SH-SY5Y (cell line): ENCODE data around the gene PTPRR.

Experiments
- GATA2 ChIP-seq: IDR thresholded peaks from 2 replicates; pipeline ENCODE4 v1.6.1; 2011; ENCODE audit warnings: mild to moderate bottlenecking, low read depth, low read length
- GATA3 ChIP-seq: IDR thresholded peaks from 2 replicates; pipeline ENCODE4 v1.6.1; 2011; ENCODE audit warnings: low read depth, mild to moderate bottlenecking, low read length, moderate library complexity

Gene PTPRR

DNA sequence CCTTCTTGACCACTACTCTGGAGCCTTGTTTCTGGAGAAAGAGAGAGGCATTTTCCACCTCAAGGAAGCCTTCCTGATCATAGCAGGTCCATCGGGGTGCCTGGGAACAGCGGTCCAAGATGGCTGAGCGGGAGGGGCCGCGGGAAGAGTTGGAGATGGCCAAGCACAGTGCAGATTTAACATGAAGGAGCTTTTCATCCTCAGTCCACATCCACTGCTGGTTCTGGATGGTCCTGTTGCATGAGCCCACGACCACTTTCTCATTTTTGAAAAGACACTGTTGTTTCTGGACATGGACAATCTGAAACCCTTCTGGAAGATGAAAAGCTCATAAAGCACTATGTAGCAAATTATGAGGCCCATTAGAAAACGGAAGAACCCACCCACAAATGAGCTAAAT lies 284.8 kb downstream of the PTPRR start:
- TF ChIP-seq GATA2 = no peak
- TF ChIP-seq GATA3 = no peak

DNA sequence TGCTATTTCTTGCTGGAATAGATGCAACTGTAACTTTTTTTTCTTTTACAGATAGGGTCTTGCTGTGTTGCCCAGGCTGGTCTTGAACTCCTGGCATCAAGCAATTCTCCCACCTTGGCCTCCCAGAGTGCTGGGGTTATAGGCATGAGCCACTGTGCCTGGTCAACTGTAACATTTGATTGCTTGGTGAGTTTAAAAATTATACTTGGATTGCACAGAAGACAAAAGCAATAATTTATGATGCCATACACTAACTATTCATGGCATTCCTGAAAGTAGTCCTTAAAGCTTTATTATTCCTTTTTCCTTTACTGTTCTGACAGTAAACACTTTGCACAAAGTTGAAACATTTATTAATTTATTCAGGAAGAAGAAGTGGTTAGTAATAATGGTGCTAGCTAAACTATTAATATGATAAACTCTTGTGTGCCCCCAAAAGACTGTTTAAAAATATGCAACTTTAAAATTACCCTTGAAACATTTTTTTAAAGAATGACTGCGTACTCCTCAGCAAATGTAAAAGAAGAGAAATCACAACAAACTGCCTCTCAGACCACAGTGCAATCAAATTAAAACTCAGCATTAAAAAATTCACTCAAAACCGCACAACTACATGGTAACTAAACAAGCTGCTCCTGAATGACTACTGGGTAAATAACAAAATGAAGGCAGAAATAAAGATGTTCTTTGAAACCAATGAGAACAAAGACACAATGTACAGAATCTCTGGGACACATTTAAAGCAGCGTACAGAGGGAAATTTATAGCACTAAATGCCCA lies 291.6 kb downstream of the PTPRR start:
- TF ChIP-seq GATA2 (no peak), GATA3 (no peak)

DNA sequence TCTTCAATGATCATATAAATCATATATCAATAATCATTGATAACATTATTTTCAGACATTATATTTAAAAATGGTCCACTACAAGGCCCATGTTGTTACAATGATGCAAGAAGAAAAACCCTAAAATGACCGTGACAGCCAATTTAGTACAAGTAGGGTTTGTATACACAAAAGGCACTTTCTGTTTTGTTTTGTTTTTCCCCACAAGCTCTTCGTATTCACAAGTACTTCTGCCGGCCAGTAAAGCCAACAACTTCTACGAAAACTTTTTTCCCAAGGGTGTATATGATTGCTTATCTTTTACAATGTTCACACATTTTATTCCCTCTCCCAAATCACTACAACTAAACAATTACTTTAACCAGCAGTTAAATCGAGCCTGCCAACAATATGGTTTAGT lies 292.9 kb downstream of the PTPRR start:
- TF ChIP-seq GATA2 (no peak), GATA3 (no peak)

DNA sequence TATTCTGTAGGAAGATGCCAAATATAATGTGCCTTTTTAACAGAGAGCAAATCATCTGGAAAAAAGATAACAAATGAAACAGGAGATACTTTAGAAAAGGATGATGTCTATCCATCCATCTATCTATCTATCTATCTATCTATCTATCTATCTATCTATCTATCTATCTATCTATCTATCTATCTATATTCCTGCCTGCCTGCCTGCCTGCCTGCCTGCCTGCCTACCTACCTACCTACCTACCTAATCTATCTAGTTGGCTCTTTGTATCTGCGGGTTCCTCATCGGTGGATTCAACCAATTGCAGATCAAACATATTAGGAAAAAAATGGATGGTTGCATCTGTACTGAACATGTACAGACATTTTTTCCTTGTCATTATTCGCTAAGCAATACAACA lies 294.4 kb downstream of the PTPRR start:
- TF ChIP-seq GATA3 (no peak), GATA2 (no peak)

DNA sequence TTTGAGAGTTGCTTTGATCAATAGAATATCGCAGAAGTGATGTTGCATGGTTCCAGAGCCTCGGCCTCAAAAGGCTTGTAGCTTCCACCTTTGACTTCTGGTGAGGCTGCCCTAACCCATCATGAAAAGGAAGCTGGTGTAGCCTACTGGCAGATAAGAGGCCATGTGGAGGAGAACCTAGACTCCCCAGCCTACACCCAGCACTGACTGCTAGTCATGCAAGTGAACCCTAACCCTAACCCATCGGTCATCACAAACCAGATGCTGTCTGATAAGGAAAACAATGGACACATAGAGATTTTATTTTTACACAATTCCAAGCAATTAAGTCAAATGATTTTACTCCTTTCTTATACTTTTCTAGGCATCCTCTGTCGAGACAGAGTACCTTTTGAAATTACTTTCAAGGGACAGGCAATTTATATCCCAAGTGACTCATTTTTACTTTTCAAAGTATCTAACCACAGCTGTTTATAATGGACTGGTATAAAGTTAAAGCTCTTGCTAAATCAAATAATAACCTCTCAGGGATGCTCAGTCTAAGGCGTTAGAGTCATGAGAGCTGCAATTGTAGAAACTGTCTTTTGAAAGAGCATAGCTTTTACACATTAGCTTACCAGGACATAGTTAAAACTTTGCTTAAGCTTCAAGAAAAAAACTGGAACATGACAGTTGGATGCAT lies 300.9 kb downstream of the PTPRR start:
- TF ChIP-seq GATA3 (no peak), GATA2 (no peak)

DNA sequence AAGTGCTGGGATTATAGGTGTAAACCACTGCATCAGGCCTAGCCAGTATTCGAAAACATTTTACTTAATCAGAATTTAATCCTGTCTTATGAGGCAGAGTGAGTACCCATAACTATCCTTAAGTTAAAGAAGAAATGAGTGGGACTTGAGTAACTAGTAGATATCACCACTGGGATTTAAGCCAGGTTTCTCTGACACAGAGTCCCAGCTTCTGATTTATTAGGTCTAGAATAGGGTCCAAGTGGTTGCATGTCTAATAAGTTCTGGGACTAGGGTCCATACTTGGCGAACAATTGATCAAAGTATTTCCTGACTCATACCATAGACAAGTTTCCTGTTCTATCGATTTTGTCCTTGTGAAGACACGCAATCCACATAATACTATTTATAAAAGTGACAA lies 302.2 kb downstream of the PTPRR start:
- no peak for TF ChIP-seq GATA2
- TF ChIP-seq GATA3 = no peak

DNA sequence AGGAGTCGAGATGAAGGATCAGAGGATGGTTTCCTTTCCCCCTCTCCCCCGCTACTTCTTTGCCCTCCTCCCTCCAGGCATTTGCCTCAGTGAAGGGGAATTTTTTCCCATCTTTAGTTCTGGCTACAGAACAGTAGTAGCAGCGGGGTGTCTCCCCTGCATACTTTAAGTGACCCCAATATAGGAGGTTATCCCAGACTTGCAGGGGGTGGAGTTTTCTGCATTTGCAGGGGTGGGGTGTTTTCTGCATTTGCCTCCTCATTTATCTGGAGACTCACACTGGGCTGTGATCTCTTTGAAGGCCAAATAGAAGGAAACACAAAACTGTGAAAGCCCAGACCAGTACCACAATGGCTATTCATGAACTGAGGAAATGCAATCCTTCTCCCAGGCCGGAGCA lies 303.1 kb downstream of the PTPRR start:
- no peak for TF ChIP-seq GATA2
- no peak for TF ChIP-seq GATA3

DNA sequence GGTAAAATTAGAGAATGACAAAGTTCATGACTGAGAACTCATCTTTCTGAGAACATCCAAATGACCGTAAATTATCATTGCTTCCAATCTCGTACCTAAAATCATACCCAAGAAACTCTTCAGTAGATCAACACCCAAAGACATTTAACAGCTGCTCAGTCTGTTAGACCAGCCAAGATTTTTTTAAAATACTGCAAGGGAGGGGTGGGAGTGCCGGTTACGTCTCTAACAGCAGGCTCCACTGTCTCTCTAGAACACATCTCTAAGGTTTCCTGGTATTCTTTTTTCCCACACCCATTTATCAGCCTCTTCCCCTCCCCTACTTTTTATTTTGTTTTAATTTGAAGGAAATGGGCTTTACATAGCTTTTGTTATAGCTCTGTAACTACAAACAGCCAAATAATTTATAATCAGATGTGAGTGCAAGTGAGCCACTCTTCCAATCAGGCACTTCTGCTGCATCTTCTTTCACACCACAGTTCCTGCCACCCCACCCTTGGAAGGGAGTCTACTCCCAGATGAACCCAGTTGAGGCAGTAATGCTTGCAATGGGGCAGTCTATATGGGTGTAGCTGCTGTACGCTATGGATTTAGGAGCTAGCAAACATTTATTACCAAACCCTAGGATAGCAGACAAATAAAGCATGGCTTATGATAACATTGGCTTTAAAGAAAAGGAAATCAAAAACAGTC lies 305.2 kb downstream of the PTPRR start:
- no peak for TF ChIP-seq GATA2
- no peak for TF ChIP-seq GATA3

DNA sequence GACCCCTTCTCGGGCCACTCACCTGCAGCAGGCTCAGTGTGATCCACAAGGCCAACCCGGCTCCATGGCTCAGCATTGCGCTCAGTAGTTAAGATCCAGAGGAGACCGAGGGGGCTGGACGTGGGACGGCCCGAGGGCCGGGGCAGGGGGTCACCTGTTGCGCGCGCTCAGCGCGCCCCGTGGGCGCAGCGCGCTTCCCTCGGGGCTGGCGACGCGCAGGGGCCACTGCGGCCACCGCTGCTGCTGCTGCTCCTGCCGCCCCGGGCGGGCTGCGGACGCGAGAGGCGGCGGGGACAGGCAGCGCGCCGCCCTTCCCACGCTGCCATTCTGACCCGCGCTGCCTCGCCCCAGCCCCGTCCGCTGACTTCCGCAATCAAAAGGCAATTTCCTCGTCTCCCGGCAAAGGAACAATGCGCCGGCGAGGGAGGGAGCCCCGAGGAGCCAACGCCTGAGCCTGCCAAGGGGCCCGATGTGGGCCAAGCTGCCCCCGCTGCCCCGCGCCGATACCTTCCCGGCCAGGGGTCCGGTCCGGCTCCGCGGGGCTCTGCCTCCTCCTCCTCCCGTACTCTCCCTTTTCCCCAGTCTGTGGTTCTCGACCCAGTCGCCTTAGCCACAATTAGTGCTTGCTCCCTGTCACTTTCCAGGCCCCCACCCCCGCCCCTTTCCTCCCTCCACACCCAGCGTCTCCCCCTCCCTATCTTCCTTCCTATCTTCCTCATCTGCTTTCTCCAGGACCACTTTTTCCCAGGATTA lies 310.6 kb downstream of the PTPRR start:
- TF ChIP-seq GATA3 (no peak), GATA2 (no peak)

DNA sequence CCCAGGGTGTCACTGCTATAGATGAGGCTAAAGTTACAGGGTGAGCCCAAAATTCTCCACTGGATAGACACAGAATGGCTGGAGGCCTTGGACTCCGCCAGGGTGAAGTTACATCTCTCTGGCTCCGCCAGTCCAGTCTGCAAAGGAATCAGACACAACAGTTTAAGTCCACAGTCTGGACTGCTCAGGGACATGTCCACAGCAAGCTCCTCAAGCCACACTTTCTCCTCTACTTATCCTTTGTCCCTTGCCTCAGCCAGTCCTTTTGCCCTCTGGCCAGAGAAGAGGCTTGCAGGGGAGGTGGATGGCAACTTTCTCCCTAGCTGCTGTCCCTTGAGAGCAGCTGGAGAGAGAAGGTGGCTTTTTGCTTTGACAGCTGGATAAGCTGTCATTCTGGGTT lies 311.3 kb downstream of the PTPRR start:
- no peak for TF ChIP-seq GATA3
- TF ChIP-seq GATA2 = no peak

DNA sequence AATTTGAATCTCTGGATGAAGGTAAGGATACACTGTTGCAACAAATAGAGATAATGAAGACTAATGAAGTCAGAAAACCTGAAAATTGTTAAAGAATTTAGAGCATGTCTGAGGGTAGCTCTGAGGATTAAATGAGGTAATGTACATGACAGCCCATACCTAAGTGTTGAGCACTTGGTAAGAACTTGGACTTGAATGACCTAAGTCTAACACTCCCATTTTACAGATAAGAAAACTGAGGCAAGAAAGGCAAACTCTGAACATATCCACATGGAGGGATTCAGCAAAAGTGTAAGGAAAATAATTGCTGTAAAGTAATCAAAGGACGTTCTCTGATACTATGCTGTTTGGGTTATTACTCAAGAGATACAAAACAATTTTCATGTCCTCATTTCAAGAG lies 312.4 kb downstream of the PTPRR start:
- no peak for TF ChIP-seq GATA3
- TF ChIP-seq GATA2 = no peak

DNA sequence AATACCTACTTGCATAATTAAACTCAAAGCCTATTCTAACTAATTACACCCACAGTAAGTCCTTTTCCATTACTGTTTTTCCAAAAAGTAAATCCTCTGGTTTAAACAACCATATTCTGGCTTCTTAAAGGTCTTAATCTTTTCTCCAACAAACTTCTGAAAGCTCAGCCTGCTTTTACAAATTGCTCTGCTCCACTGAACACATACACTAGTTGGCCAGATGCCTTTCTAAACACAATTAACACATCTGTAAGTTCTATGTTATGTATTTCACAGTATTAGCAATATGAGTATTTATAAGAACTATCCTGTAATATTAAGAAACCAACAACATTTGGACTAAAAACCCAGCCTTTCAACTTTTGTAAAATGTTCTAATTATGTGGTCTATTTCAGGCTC lies 313.4 kb downstream of the PTPRR start:
- TF ChIP-seq GATA2 = no peak
- no peak for TF ChIP-seq GATA3

DNA sequence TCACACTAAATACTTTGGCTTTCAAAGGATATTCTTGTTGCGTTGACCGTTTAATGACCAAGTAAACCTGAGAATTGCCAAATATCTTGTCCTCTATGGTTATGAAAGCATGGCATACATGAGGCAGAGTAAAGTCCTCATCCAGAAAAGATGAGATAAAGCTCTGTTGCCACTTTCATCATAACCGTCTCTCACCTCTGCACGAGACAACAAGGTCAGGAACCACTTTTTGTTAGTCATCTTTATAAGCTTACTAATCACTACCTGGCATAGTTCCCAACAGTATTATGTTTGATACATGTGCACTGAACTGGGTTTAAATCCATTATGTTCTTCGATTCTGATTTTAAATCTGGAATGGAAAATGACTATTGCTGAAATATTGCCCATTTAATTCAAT lies 314.6 kb downstream of the PTPRR start:
- TF ChIP-seq GATA3 (no peak), GATA2 (no peak)

DNA sequence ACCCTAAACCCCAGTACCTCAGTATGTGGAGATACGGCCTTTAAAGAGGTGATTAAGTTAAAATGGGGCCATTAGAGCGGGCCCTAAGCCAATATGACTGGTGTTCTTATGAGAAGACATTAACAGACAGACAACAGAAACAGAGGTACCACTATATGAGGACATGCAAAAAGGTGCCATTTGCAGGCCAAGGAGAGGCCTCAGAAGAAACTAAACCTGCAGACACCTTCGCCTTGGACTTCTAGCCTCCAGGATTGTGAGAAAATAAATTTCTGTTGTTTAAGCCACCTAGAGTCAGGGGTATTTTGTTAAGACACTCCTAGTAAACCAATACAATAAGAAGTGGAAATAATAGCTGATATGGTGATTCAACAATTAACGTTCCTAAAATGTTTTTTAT lies 315.9 kb downstream of the PTPRR start:
- TF ChIP-seq GATA2 = no peak
- no peak for TF ChIP-seq GATA3
